Hepatocyte (in vitro differentiated cells): ENCODE measurements around the gene TMEM170B. TPM values are rescaled to one million over a fixed set of nuclear protein-coding genes. Genes with fewer than 3 reads are reported as not detected.

ENCODE experiments used
- DNase-seq: peaks from one replicate; pipeline ENCODE4 v3.0.0-alpha.2; 2016; ENCODE audit warnings: low spot score
- H2AFZ ChIP-seq: fragments of 200-600 bp; sonication (generic); 2 replicates; pipeline ENCODE4 v1.6.0; 2016; ENCODE audit warnings: antibody characterized with exemption, mild to moderate bottlenecking
- H3K27ac ChIP-seq: fragments of 200-600 bp; sonication (generic); 2 replicates; pipeline ENCODE4 v1.5.1; 2016; ENCODE audit warnings: mild to moderate bottlenecking
- H3K27me3 ChIP-seq: fragments of 200-600 bp; sonication (generic); 2 replicates; pipeline ENCODE4 v1.6.1; 2016
- H3K36me3 ChIP-seq: fragments of 200-600 bp; sonication (generic); replicated peaks from 2 replicates; pipeline ENCODE4 v1.5.1; 2016; ENCODE audit warnings: low read depth; ENCODE audit not compliant: insufficient read depth
- H3K4me1 ChIP-seq: fragments of 200-600 bp; sonication (generic); 2 replicates; pipeline ENCODE4 v1.5.1; 2016; ENCODE audit warnings: mild to moderate bottlenecking, moderate library complexity; ENCODE audit not compliant: insufficient read depth
- H3K4me2 ChIP-seq: fragments of 200-600 bp; sonication (generic); 2 replicates; pipeline ENCODE4 v1.6.0; 2016
- H3K4me3 ChIP-seq: fragments of 200-600 bp; sonication (generic); 2 replicates; pipeline ENCODE4 v1.5.1; 2016; ENCODE audit warnings: mild to moderate bottlenecking
- H3K79me2 ChIP-seq: fragments of 200-600 bp; sonication (generic); 2 replicates; pipeline ENCODE4 v1.6.0; 2017; ENCODE audit warnings: mild to moderate bottlenecking
- H3K9me2 ChIP-seq: fragments of 200-600 bp; sonication (generic); replicated peaks from 2 replicates; pipeline ENCODE4 v1.6.0; 2017; ENCODE audit warnings: mild to moderate bottlenecking; ENCODE audit not compliant: insufficient read depth
- H3K9me3 ChIP-seq: fragments of 200-600 bp; sonication (generic); 2 replicates; pipeline ENCODE4 v1.5.1; 2016; ENCODE audit warnings: low read depth, mild to moderate bottlenecking
- H4K20me1 ChIP-seq: fragments of 200-600 bp; sonication (generic); 2 replicates; pipeline ENCODE4 v1.6.0; 2016; ENCODE audit warnings: mild to moderate bottlenecking; ENCODE audit not compliant: insufficient read depth, poor library complexity, severe bottlenecking
- CTCF ChIP-seq: fragments of 200-600 bp; sonication (generic); IDR thresholded peaks from 2 replicates; pipeline ENCODE4 v1.5.1; 2016; ENCODE audit warnings: antibody characterized with exemption, mild to moderate bottlenecking; ENCODE audit not compliant: poor library complexity
- EZH2 ChIP-seq: fragments of 200-600 bp; sonication (generic); IDR thresholded peaks from 2 replicates; pipeline ENCODE4 v1.6.1; 2016; ENCODE audit warnings: antibody characterized with exemption, mild to moderate bottlenecking, borderline replicate concordance
- EZH2phosphoT487 ChIP-seq: fragments of 200-600 bp; sonication (generic); IDR thresholded peaks from one replicate; pipeline ENCODE4 v1.6.1; 2018; ENCODE audit warnings: antibody characterized with exemption, mild to moderate bottlenecking, low read depth, moderate library complexity; ENCODE audit not compliant: unreplicated experiment, severe bottlenecking
- WGBS: methylation state at CpG from one replicate; pipeline ENCODE4 v1.1.6; 2016; ENCODE audit warnings: low lambda C conversion rate; ENCODE audit errors: missing lambda C conversion rate; 5-methylcytosine and 5-hydroxymethylcytosine counted together
- polyA plus RNA-seq: library from polyadenylated mRNA; unstranded; fragments of >200 nt; fragmentation: Nextera tagmentation; extraction: Ambion mirVana; gene quantifications from 2 replicates; pipeline ENCODE4 v1.2.1, GENCODE V29; 2016
- total RNA-seq: library from RNA; depleted of rRNA; stranded (reverse); fragments of >200 nt; gene quantifications from 2 replicates; pipeline ENCODE4 v1.2.3, GENCODE V29; 2014

TMEM170B gene
- total RNA-seq (5.1 and 6.5 TPM in 2 replicates), polyA plus RNA-seq (0.82 and 1.4 TPM in 2 replicates)

GRCh38 chr6:11537229-11538051 is at the start of gene TMEM170B:
TSS of gene TMEM170B (plus strand) at chr6:11537749. CDS start at chr6:11538278, 529 bp downstream.
- peaks cover 5% of the 10 kb centered on the region for H3K4me1 ChIP-seq
- H3K36me3 ChIP-seq: no peaks in the 10 kb centered on the region
- H3K27me3 ChIP-seq: no peaks in the 10 kb centered on the region
- peak within 1 kb of the TSS; percentile 71 for H3K27ac ChIP-seq
- peak within 1 kb of the TSS; percentile 86 for H3K4me2 ChIP-seq
- under 1% methylated on average over 45 of the region's 110 CpGs for WGBS
- peak; percentile 97 for DNase-seq
- no peaks in the 10 kb centered on the region for H3K9me2 ChIP-seq
- no peak for TF ChIP-seq EZH2phosphoT487
- no peak for TF ChIP-seq EZH2
- no peak for TF ChIP-seq CTCF
- H4K20me1 ChIP-seq: no peaks in the 10 kb centered on the region
- H3K79me2 ChIP-seq: peaks cover 9% of the 10 kb centered on the region
- peak within 1 kb of the TSS; percentile 89 for H2AFZ ChIP-seq
- peak within 1 kb of the TSS; percentile 79 for H3K4me3 ChIP-seq
- no peaks in the 10 kb centered on the region for H3K9me3 ChIP-seq

- no peaks in the 10 kb centered on the region for H3K79me2 ChIP-seq
- H3K36me3 ChIP-seq: no peaks in the 10 kb centered on the region
- H2AFZ ChIP-seq: no peak overlapping the region
- H3K9me2 ChIP-seq: no peaks in the 10 kb centered on the region
- TF ChIP-seq EZH2phosphoT487 (no peak), EZH2 (no peak), CTCF (no peak)
- H3K4me1 ChIP-seq: peaks cover 11% of the 10 kb centered on the region
- no peaks in the 10 kb centered on the region for H3K27me3 ChIP-seq
- no peak overlapping the region for H3K4me2 ChIP-seq
- DNase-seq: no peak
- 98% methylated on average over 6 of the region's 6 CpGs for WGBS
- H3K9me3 ChIP-seq: no peaks in the 10 kb centered on the region
- H3K27ac ChIP-seq: no peak overlapping the region
- no peak overlapping the region for H3K4me3 ChIP-seq
- no peaks in the 10 kb centered on the region for H4K20me1 ChIP-seq
Observed at GRCh38 chr6:11490996-11491395, 46.6 kb upstream of the TMEM170B start.

- Histone ChIP-seq H3K79me2 (no peaks in the 10 kb centered on the region), H2AFZ (no peak overlapping the region), H3K4me1 (peaks cover 12% of the 10 kb centered on the region), H3K36me3 (no peaks in the 10 kb centered on the region), H3K27me3 (no peaks in the 10 kb centered on the region), H3K4me2 (no peak overlapping the region), H4K20me1 (no peaks in the 10 kb centered on the region), H3K27ac (no peak overlapping the region), H3K9me3 (no peaks in the 10 kb centered on the region), H3K4me3 (no peak overlapping the region), H3K9me2 (no peaks in the 10 kb centered on the region)
- TF ChIP-seq CTCF (no peak), EZH2 (no peak), EZH2phosphoT487 (no peak)
- no peak for DNase-seq
- WGBS: 97% methylated on average over 10 of the region's 10 CpGs
Observed at GRCh38 chr6:11491596-11492463, 45.7 kb upstream of the TMEM170B start.
